T47D (cell line): Measurements from ENCODE around the gene EIF4G1.

ENCODE experiments used
- DNase-seq, 2 experiments: peaks; one replicate each; pipeline versions ENCODE4 v3.0.0 to v3.0.0-alpha.2; 2011 to 2012; ENCODE audit warnings: low read depth in 1 of 2, low spot score in 1 of 2
- JUND ChIP-seq: IDR thresholded peaks from 2 replicates; pipeline ENCODE4 v1.6.1; 2012; ENCODE audit warnings: low read depth
- in situ Hi-C: cut with HindIII; loops from 2 replicates; pipeline ENCODE4 v1.10.0; 2016; ENCODE audit warnings: low sequenced_read_pairs, low pct_unique_long_range_greater_than_20kb

EIF4G1 gene

GRCh38 chr3:184352897-184353545 lies 38.6 kb downstream of the EIF4G1 start:
- no peak for DNase-seq
- TF ChIP-seq JUND = no peak
- in situ Hi-C loops = no loop called here

GRCh38 chr3:184353546-184353941 lies 39.1 kb downstream of the EIF4G1 start:
- no peak for DNase-seq
- in situ Hi-C loops = no loop called here
- no peak for TF ChIP-seq JUND

- in situ Hi-C loops = no loop called here
- no peak for TF ChIP-seq JUND
- DNase-seq = peak; percentile 67 to 85
Observed at GRCh38 chr3:184354121-184354728, 39.8 kb downstream of the EIF4G1 start.

- no peak for TF ChIP-seq JUND
- in situ Hi-C loops = no loop called here
- DNase-seq = no peak
Observed at GRCh38 chr3:184354754-184355153, 40.3 kb downstream of the EIF4G1 start.

- in situ Hi-C loops = no loop called here
- DNase-seq = no peak
- TF ChIP-seq JUND = no peak
Observed at GRCh38 chr3:184355261-184356040, 41.0 kb downstream of the EIF4G1 start.

- no peak for DNase-seq
- TF ChIP-seq JUND = no peak
- in situ Hi-C loops = no loop called here
Observed at GRCh38 chr3:184357248-184358123, 43.1 kb downstream of the EIF4G1 start.

- no peak for TF ChIP-seq JUND
- in situ Hi-C loops = no loop called here
- no peak for DNase-seq
Observed at GRCh38 chr3:184358124-184358767, 43.8 kb downstream of the EIF4G1 start.

- TF ChIP-seq JUND = no peak
- no peak for DNase-seq
- in situ Hi-C loops = no loop called here
Observed at GRCh38 chr3:184358921-184359350, 44.5 kb downstream of the EIF4G1 start.

GRCh38 chr3:184359610-184360009 lies 45.2 kb downstream of the EIF4G1 start:
- no peak for TF ChIP-seq JUND
- DNase-seq = no peak
- in situ Hi-C loops = no loop called here

- in situ Hi-C loops = no loop called here
- no peak for DNase-seq
- no peak for TF ChIP-seq JUND
Observed at GRCh38 chr3:184360070-184360928, 45.9 kb downstream of the EIF4G1 start.

- no peak for DNase-seq
- no peak for TF ChIP-seq JUND
- in situ Hi-C loops = no loop called here
Observed at GRCh38 chr3:184360929-184361531, 46.6 kb downstream of the EIF4G1 start.
